GM12878 (cell line): ENCODE measurements around the gene RNF11. TPM values are rescaled to one million over a fixed set of nuclear protein-coding genes. Genes with fewer than 3 reads are reported as not detected.

ENCODE experiments used
- ATAC-seq: fragments of 200-7000 bp; cut with Tn5 transposase; 3 replicates; pipeline ENCODE4 v1.9.1; 2020; ENCODE audit warnings: mild to moderate bottlenecking, moderate library complexity
- BruUV-seq: library from RNA; stranded (reverse); fragments of 400-500 nt; replicated peaks from 2 replicates; lab custom pipeline; 2021; lab: Mats Ljungman, UMichigan
- CTCF ChIA-PET: fragments of 300-600 bp; sonication (Branson Sonifier 250); formaldehyde crosslinking; extraction: SDS; loops from one replicate; lab custom pipeline; 2021; ENCODE audit warnings: inconsistent platforms; lab: Yijun Ruan, JAX
- POLR2A ChIA-PET: fragments of 350-600 bp; formaldehyde crosslinking; extraction: SDS; loops from one replicate; lab custom pipeline; 2021; ENCODE audit warnings: inconsistent platforms; lab: Charles Lee
- RAD21 ChIA-PET: fragments of 300-600 bp; sonication (Branson Sonifier 250); formaldehyde crosslinking; loops from one replicate; lab custom pipeline; 2023; ENCODE audit warnings: antibody characterized with exemption; ENCODE audit not compliant: unreplicated experiment; lab: Charles Lee
- SMC1A ChIA-PET: fragments of 300-600 bp; sonication (Branson Sonifier 250); formaldehyde crosslinking; loops from one replicate; lab custom pipeline; 2023; ENCODE audit not compliant: unreplicated experiment, uncharacterized antibody; lab: Charles Lee
- DNase-seq: peaks from one replicate; pipeline ENCODE4 v3.0.0-alpha.2; 2011; ENCODE audit warnings: low read depth, low spot score
- FAIRE-seq: peaks from 3 replicates; lab custom pipeline; 2011; peaks lifted over from hg19 to GRCh38; lab: Jason Lieb, UNC
- H2AFZ ChIP-seq: 2 replicates; pipeline ENCODE4 v1.6.0; 2011; ENCODE audit warnings: low read depth, low read length, control low read depth; ENCODE audit not compliant: control insufficient read depth
- H3K27ac ChIP-seq: 2 replicates; pipeline ENCODE4 v1.5.1; 2011; ENCODE audit warnings: control low read depth; ENCODE audit not compliant: control insufficient read depth, insufficient read depth
- H3K27me3 ChIP-seq, 2 experiments: replicated peaks in 1 of 2; 2 replicates each; pipeline versions ENCODE4 v1.6.0 to v1.6.1; 2011; ENCODE audit warnings: low read length in 1 of 2; ENCODE audit not compliant: control insufficient read depth in 2 of 2, insufficient read depth in 2 of 2
- H3K36me3 ChIP-seq, 2 experiments: 2 replicates each; pipeline ENCODE4 v1.5.1; 2011; ENCODE audit warnings: low read length in 1 of 2; ENCODE audit not compliant: control insufficient read depth in 2 of 2, insufficient read depth in 2 of 2
- H3K4me1 ChIP-seq: 2 replicates; pipeline ENCODE4 v1.6.1; 2011; ENCODE audit warnings: mild to moderate bottlenecking, low read length, moderate library complexity, mixed read lengths; ENCODE audit not compliant: control insufficient read depth, insufficient read depth
- H3K4me2 ChIP-seq: 2 replicates; pipeline ENCODE4 v1.6.0; 2011; ENCODE audit warnings: control low read depth; ENCODE audit not compliant: control insufficient read depth, insufficient read depth
- H3K4me3 ChIP-seq: fragments of 200-600 bp; sonication (generic); 2 replicates; pipeline ENCODE4 v1.5.1; 2016
- H3K79me2 ChIP-seq: 2 replicates; pipeline ENCODE4 v1.6.0; 2011; ENCODE audit warnings: low read length; ENCODE audit not compliant: control insufficient read depth, insufficient read depth
- H3K9ac ChIP-seq: 2 replicates; pipeline ENCODE4 v1.8.0; 2011; ENCODE audit warnings: low read length, control low read depth, mixed read lengths; ENCODE audit not compliant: control insufficient read depth, insufficient read depth
- H3K9me3 ChIP-seq: replicated peaks from 3 replicates; pipeline ENCODE4 v1.5.1; 2011; ENCODE audit warnings: mild to moderate bottlenecking, low read length; ENCODE audit not compliant: control insufficient read depth, insufficient read depth
- H4K20me1 ChIP-seq: 2 replicates; pipeline ENCODE4 v1.6.0; 2011; ENCODE audit not compliant: control insufficient read depth, insufficient read depth
- BACH1 ChIP-seq: fragments of 450-650 bp; IDR thresholded peaks from 2 replicates; pipeline ENCODE4 v1.6.1; 2017; ENCODE audit warnings: mild to moderate bottlenecking, borderline replicate concordance
- BMI1 ChIP-seq: fragments of 450-650 bp; IDR thresholded peaks from 2 replicates; pipeline ENCODE4 v1.6.1; 2016; ENCODE audit warnings: mild to moderate bottlenecking, moderate library complexity, borderline replicate concordance
- CBX3 ChIP-seq: fragments of 200-600 bp; sonication (generic); IDR thresholded peaks from 2 replicates; pipeline ENCODE4 v1.6.1; 2016; ENCODE audit warnings: low read depth, borderline replicate concordance
- CBX5 ChIP-seq: sonication (generic); IDR thresholded peaks from 2 replicates; pipeline ENCODE4 v1.6.1; 2016; ENCODE audit warnings: low read depth, moderate library complexity, mild to moderate bottlenecking, inconsistent platforms
- EP300 ChIP-seq, 2 experiments: fragments of 150-350 bp in 1 of 2; IDR thresholded peaks; 2 replicates each; pipeline ENCODE4 v1.6.1; 2011 to 2012; ENCODE audit warnings: low read depth in 2 of 2, low read length in 2 of 2, borderline replicate concordance in 1 of 2, improper control_type of control experiment in 1 of 2, inconsistent platforms in 1 of 2; ENCODE audit not compliant: control insufficient read depth in 1 of 2
- JUND ChIP-seq: IDR thresholded peaks from 2 replicates; pipeline ENCODE4 v1.6.1; 2012; ENCODE audit warnings: low read depth, mild to moderate bottlenecking, low read length, improper control_type of control experiment, moderate library complexity
- NR2F1 ChIP-seq: fragments of 450-650 bp; conservative IDR thresholded peaks from 2 replicates; pipeline ENCODE4 v1.6.1; 2017; ENCODE audit warnings: mild to moderate bottlenecking
- SRF ChIP-seq, 2 experiments: IDR thresholded peaks; 2 replicates each; pipeline ENCODE4 v1.6.1; 2011; ENCODE audit warnings: low read depth in 2 of 2, low read length in 2 of 2, mild to moderate bottlenecking in 1 of 2, moderate library complexity in 1 of 2
- ZNF384 ChIP-seq: IDR thresholded peaks from 2 replicates; pipeline ENCODE4 v1.6.1; 2012; ENCODE audit warnings: low read depth, mild to moderate bottlenecking, low read length, improper control_type of control experiment, borderline replicate concordance
- WGBS: methylation state at CpG from one replicate; pipeline ENCODE4 v1.1.6; 2016; ENCODE audit warnings: low lambda C conversion rate; ENCODE audit not compliant: insufficient replicate concordance, insufficient coverage; ENCODE audit errors: missing lambda C conversion rate; 5-methylcytosine and 5-hydroxymethylcytosine counted together
- in situ Hi-C: fragments of 300-500 bp; cut with MboI; formaldehyde crosslinking; loops from 9 replicates; pipeline ENCODE4 v1.14.3; 2018; ENCODE audit warnings: mixed read lengths
- intact Hi-C: fragments of 100-400 bp; cut with micrococcal nuclease; formaldehyde crosslinking; loops from one replicate; pipeline ENCODE4 v1.14.2; 2022; ENCODE audit not compliant: unreplicated experiment
- polyA plus RNA-seq, 11 experiments: library from polyadenylated mRNA; depleted of rRNA in 4 of 11; unstranded in 6 of 11; stranded (reverse) in 5 of 11; fragments of >200 nt; fragmentation: Nextera tagmentation in 4 of 11; fragmentation: Illumina TruSeq in 1 of 11; extraction: Ambion mirVana in 4 of 11; extraction: Trizol in 1 of 11; gene quantifications; 1 replicate in 1 of 11; 2 replicates in 10 of 11; pipeline versions ENCODE4 v1.2.1 to v1.2.3, GENCODE V29; 2011 to 2016; ENCODE audit warnings: inconsistent platforms in 2 of 11, missing spikeins in 2 of 11, low read depth in 1 of 11
- total RNA-seq, 4 experiments: library from RNA; depleted of rRNA in 3 of 4; stranded (reverse); fragments of >200 nt in 3 of 4; fragmentation: Illumina TruSeq in 1 of 4; extraction: Trizol in 1 of 4; gene quantifications; 2 replicates each; pipeline versions ENCODE4 v1.2.1 to v1.2.3, GENCODE V29; 2013 to 2021
- TF ChIP-seq, protein P1 (sequence below): fragments of 450-650 bp; IDR thresholded peaks from 2 replicates; pipeline ENCODE4 v1.6.1; 2017; ENCODE audit warnings: mild to moderate bottlenecking, moderate library complexity
- TF ChIP-seq, protein P2 (sequence below): fragments of 450-650 bp; IDR thresholded peaks from 2 replicates; pipeline ENCODE4 v1.6.1; 2014; ENCODE audit warnings: mild to moderate bottlenecking
- TF ChIP-seq, protein P3 (sequence below): fragments of 450-650 bp; IDR thresholded peaks from 2 replicates; pipeline ENCODE4 v1.6.1; 2017; ENCODE audit warnings: mild to moderate bottlenecking, low read depth, inconsistent platforms; ENCODE audit not compliant: poor library complexity, severe bottlenecking
- TF ChIP-seq, protein P4 (sequence below): IDR thresholded peaks from 2 replicates; pipeline ENCODE4 v1.6.1; 2012; ENCODE audit warnings: mild to moderate bottlenecking, low read depth, low read length

RNF11 gene
- total and polyA plus RNA-seq, 10 of the 15 experiments (the other 5 are each of a cell fraction or from before 2014, with no cell fraction given), result 9.5 to 43.6 (median 32.3) TPM

DNA sequence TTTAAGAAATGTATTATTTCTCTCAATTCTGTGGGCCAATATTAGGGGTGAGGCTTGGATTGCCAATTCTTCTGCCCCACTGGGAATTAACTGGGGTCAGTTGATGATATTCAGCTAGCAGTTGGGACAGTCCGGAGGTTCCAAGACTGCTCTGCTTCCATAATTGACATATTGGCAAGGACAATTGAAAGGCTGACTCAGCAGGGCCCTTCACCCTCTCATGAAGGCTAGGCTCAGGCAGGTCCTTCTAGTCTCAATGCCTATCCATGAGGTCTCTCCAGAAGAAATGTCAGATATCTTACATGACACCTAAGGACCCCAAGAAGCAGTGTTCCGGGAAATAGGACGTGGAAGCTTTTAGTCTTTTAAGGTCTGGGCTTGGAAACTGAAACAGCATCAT, 13.3 kb upstream of the RNF11 start:
- H3K27ac ChIP-seq, result no peak overlapping the region
- H3K9ac ChIP-seq, result no peak overlapping the region
- no peaks in the 10 kb centered on the region for H3K27me3 ChIP-seq
- TF ChIP-seq NR2F1, result no peak
- TF ChIP-seq CBX5, result no peak
- no peak for TF ChIP-seq BACH1
- TF ChIP-seq BMI1, result no peak
- no peak for TF ChIP-seq ZNF384
- no peak for TF ChIP-seq CBX3
- TF ChIP-seq, protein P1, sequence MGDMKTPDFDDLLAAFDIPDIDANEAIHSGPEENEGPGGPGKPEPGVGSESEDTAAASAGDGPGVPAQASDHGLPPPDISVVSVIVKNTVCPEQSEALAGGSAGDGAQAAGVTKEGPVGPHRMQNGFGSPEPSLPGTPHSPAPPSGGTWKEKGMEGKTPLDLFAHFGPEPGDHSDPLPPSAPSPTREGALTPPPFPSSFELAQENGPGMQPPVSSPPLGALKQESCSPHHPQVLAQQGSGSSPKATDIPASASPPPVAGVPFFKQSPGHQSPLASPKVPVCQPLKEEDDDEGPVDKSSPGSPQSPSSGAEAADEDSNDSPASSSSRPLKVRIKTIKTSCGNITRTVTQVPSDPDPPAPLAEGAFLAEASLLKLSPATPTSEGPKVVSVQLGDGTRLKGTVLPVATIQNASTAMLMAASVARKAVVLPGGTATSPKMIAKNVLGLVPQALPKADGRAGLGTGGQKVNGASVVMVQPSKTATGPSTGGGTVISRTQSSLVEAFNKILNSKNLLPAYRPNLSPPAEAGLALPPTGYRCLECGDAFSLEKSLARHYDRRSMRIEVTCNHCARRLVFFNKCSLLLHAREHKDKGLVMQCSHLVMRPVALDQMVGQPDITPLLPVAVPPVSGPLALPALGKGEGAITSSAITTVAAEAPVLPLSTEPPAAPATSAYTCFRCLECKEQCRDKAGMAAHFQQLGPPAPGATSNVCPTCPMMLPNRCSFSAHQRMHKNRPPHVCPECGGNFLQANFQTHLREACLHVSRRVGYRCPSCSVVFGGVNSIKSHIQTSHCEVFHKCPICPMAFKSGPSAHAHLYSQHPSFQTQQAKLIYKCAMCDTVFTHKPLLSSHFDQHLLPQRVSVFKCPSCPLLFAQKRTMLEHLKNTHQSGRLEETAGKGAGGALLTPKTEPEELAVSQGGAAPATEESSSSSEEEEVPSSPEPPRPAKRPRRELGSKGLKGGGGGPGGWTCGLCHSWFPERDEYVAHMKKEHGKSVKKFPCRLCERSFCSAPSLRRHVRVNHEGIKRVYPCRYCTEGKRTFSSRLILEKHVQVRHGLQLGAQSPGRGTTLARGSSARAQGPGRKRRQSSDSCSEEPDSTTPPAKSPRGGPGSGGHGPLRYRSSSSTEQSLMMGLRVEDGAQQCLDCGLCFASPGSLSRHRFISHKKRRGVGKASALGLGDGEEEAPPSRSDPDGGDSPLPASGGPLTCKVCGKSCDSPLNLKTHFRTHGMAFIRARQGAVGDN, result no peak
- TF ChIP-seq EP300 (IDR thresholded peaks at IDR 0.05; ENCODE audit: borderline replicate concordance in 1 of 2, control insufficient read depth in 1 of 2, low read depth in 2 of 2, low read length in 2 of 2), result no peak
- no peak for TF ChIP-seq SRF (IDR thresholded peaks at IDR 0.05; ENCODE audit: low read depth in 2 of 2, low read length in 2 of 2)
- TF ChIP-seq, protein P2, sequence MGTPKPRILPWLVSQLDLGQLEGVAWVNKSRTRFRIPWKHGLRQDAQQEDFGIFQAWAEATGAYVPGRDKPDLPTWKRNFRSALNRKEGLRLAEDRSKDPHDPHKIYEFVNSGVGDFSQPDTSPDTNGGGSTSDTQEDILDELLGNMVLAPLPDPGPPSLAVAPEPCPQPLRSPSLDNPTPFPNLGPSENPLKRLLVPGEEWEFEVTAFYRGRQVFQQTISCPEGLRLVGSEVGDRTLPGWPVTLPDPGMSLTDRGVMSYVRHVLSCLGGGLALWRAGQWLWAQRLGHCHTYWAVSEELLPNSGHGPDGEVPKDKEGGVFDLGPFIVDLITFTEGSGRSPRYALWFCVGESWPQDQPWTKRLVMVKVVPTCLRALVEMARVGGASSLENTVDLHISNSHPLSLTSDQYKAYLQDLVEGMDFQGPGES, result no peak
- TF ChIP-seq JUND, result no peak
- TF ChIP-seq, protein P3, sequence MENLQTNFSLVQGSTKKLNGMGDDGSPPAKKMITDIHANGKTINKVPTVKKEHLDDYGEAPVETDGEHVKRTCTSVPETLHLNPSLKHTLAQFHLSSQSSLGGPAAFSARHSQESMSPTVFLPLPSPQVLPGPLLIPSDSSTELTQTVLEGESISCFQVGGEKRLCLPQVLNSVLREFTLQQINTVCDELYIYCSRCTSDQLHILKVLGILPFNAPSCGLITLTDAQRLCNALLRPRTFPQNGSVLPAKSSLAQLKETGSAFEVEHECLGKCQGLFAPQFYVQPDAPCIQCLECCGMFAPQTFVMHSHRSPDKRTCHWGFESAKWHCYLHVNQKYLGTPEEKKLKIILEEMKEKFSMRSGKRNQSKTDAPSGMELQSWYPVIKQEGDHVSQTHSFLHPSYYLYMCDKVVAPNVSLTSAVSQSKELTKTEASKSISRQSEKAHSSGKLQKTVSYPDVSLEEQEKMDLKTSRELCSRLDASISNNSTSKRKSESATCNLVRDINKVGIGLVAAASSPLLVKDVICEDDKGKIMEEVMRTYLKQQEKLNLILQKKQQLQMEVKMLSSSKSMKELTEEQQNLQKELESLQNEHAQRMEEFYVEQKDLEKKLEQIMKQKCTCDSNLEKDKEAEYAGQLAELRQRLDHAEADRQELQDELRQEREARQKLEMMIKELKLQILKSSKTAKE, result no peak
- TF ChIP-seq, protein P4, sequence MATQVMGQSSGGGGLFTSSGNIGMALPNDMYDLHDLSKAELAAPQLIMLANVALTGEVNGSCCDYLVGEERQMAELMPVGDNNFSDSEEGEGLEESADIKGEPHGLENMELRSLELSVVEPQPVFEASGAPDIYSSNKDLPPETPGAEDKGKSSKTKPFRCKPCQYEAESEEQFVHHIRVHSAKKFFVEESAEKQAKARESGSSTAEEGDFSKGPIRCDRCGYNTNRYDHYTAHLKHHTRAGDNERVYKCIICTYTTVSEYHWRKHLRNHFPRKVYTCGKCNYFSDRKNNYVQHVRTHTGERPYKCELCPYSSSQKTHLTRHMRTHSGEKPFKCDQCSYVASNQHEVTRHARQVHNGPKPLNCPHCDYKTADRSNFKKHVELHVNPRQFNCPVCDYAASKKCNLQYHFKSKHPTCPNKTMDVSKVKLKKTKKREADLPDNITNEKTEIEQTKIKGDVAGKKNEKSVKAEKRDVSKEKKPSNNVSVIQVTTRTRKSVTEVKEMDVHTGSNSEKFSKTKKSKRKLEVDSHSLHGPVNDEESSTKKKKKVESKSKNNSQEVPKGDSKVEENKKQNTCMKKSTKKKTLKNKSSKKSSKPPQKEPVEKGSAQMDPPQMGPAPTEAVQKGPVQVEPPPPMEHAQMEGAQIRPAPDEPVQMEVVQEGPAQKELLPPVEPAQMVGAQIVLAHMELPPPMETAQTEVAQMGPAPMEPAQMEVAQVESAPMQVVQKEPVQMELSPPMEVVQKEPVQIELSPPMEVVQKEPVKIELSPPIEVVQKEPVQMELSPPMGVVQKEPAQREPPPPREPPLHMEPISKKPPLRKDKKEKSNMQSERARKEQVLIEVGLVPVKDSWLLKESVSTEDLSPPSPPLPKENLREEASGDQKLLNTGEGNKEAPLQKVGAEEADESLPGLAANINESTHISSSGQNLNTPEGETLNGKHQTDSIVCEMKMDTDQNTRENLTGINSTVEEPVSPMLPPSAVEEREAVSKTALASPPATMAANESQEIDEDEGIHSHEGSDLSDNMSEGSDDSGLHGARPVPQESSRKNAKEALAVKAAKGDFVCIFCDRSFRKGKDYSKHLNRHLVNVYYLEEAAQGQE, result no peak
- no peaks in the 10 kb centered on the region for H3K36me3 ChIP-seq
- H3K4me2 ChIP-seq, result no peak overlapping the region
- intact Hi-C loops, result no loop called here
- H4K20me1 ChIP-seq, result no peaks in the 10 kb centered on the region
- in situ Hi-C loops, result no loop called here
- WGBS, result 81% methylated on average over 3 of the region's 3 CpGs
- ChIA-PET SMC1A (interaction anchor here (0.7 kb wide), 1 partner anchor 10 kb away, joined by 3 read pairs; no protein-coding TSS in a partner anchor), RAD21 (no interaction called here), CTCF (interaction anchor here (1.3 kb wide), 1 partner anchor 10 kb away, joined by 3 read pairs; no protein-coding TSS in a partner anchor), POLR2A (no interaction called here)
- DNase-seq, result no peak
- H3K9me3 ChIP-seq, result no peaks in the 10 kb centered on the region; the same call in 2 of the 3 replicates
- no peaks in the 10 kb centered on the region for H3K79me2 ChIP-seq
- no peak overlapping the region for H2AFZ ChIP-seq
- no peak for FAIRE-seq
- ATAC-seq, result no peak
- BruUV-seq, result no TSS peak
- no peaks in the 10 kb centered on the region for H3K4me1 ChIP-seq
- no peak overlapping the region for H3K4me3 ChIP-seq
